HG02943 (cell line): ENCODE measurements around the gene KIF6.

Experiments used
- ATAC-seq: cut with Tn5 transposase; IDR thresholded peaks from one replicate; pipeline ENCODE4 v1.9.1; 2021; ENCODE audit warnings: mild to moderate bottlenecking, low read depth, moderate library complexity; ENCODE audit not compliant: unreplicated experiment

The KIF6 gene

DNA sequence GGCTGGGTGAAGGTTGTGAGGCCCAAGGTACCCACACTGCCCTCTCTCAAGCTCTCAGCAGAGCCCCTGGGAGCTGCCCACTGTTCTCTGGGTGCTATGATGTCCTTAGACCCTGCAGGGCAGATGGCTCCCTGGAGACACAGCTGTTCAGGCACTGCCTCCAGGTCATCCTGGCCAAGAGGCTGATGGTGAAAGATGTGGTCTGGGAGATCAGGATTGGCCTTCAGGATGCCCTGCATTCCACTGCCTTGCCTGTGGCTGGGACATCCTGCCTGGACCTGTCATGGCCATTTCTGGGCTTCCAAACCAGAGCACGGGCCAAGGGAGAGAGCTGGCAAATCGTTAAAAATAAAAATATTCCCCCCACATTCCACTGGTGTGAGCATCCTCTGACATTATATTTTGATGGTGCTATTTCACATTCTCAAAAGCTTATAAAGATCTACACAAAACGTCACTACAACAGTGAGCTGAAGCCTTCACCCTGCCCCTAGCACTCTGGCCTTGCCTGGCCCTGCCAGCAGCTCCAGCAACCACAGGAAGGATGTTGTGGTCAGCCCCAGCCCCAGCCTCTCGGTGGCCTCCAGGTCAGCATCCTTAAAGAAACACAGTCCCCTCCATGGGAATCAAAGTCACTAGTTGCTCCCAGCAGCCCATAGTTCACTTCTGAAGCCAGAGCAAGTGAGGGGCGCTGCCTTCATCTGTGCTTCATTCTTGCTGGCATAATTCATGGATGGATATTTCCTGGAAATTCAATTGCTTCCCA, 389.2 kb downstream of the KIF6 start:
- ATAC-seq, result no peak

DNA sequence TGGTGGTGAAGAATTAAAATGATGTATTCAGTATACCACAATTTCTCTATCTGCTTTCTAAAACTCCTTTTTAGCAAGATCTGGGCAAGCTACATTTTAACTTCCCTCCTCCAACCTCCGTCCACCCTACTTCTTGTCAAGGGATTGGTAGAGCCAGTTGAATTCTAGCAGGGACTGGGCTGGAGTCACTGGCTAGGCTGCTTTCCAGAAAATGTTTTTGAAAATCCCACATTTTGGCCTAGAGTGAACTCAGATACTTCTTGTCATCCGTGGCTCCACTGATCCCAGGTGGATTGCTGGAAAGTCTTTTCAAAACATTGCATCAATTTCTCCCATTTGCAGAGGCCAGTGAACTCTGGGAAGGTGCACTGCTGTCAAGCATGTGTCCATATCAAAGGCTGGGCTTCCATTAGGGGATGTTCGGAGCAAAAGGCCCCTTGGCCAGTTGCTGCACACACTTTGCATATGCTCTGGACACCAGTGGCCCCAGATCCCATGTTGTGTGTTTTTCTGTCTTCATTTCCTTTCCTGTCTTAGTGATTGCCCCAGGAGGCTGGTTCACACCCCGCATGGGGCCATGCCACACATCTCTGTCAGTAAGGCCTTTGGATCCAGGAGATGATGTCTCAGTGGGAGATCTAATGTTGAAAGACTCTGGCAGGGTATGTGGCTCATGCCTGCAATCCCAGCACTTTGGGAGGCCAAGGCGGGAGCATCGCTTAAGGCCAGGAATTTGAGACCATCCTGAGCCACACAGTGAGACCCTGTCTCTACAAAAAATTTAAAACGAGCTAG, 391.4 kb downstream of the KIF6 start:
- no peak for ATAC-seq

DNA sequence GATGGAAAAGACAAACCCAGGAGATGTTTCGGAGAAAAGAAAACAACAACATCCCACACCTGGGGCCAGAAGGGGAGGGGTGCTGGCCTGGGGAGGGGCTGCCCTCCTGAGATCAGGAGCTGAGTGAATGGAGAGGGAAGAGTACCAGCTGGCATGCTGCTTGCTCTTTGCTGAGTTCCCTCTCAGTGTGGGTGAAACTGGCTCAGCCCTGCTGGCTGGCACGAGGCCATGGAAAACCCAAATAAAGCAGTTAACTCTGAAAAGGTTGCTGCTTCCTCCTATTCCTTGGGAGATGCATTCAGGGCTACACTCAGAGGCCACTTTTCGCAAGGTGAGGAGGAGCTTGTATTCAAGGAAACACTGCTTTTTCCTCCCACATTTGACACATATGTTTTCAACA, 394.7 kb downstream of the KIF6 start:
- no peak for ATAC-seq

DNA sequence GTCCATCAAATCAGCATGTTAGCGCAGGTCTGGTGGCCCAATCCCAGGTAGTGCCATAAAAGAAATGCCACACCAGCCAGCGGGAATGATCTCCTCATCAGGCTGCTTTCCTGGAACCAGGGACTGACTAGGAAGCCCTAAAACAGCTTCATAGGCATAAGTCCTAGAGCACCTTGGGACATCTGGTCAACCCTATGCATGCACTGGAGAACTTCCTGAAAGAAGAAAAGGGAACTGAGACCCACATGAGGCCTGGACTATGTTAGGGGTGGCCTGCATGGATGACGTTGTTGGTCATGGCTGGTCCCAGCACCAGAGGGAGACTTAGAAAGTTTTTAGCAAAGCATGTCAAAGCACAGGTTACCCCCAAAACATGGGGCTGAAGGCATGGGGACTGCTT, 395.2 kb downstream of the KIF6 start:
- peak; percentile 76 for ATAC-seq

DNA sequence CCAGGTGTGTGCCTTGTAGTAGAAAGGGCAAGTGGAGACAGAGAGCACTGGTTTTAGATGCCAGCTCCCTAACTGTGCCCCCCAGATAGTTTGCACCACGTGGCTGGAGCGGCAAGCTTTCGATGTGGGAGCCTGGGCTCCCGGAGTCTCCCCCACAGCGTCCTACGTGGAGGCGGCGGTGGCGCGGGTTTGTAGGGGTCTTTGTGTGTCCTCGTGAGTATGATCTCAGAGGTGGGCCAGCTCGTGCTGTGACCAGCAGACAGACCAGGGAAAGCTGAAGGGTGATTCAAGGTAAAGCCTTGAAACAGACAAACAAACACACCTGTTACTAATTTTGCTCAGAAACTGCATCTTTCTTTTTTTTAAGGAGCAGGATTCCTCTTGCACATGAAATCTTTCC, 397.1 kb downstream of the KIF6 start:
- ATAC-seq, result no peak

DNA sequence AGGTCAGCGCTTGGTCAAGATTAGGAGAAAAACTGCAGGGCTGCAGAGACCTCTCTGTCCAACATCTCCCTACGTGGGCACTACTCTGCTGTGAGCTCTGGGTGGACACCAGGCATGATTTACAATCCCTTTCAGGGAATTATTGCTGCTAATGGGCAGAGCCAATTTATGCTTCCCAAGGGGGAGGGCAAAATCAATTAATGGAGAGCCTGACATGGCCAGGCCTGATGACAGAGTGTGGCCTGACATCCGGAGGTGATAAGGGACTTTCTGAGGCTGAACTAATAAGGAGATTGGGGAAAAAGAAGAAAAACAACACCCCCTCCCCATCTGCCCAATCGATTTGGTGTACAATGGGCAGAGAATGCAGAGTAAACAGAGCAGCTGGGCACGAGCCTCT, 397.7 kb downstream of the KIF6 start:
- ATAC-seq, result no peak

DNA sequence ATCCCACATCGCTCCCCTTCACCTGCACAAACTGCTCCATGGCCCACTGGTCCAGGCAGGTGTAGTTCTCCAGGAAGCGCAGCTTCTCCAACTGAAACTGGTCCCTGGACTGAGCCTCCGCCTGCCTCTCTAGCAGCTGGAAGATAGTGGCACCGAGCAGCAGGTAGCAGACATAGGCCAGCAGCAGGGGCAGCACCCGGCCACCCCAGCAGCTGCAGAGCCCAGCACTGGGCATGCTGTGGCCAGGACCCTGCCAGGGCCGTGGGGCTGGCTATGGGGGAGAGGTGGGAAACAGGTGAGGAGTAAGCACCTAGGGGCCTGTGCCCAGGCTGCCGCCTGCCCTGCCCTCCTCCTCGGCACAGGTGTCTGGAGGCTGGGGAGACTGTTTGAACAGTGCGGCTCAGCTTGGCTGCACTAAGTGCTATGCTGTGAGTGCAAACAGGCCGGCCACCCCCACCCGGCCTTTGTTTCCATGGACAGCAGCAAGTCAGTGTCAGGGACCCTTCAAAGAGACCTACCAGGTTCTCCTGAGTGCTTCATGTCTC, 402.8 kb downstream of the KIF6 start, which contains the start of gene KCNK16:
TSS of gene KCNK16 (minus strand) at position 397 of the 545 bp plus-strand sequence. CDS start at position 235, 162 bp downstream.
- no peak for ATAC-seq

DNA sequence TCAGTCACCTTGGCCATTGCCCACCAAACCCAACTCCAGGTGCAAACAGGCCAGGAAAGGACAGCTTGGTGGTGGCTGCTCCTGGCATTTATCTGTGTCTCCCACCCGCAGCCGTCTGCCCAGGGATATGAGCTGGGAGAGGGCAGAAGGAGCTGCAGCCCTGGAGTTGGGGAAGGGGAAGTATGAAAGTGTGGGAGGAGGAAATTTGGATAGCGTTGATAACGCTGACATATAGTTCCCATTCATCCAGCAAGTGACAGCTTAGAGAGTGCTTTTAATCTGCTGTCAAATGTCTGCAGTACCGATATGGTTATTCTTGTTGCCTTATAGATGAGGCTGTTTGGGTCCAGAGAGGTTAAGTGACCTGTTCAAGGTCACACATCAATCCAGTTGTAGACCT, 403.4 kb downstream of the KIF6 start:
- no peak for ATAC-seq

DNA sequence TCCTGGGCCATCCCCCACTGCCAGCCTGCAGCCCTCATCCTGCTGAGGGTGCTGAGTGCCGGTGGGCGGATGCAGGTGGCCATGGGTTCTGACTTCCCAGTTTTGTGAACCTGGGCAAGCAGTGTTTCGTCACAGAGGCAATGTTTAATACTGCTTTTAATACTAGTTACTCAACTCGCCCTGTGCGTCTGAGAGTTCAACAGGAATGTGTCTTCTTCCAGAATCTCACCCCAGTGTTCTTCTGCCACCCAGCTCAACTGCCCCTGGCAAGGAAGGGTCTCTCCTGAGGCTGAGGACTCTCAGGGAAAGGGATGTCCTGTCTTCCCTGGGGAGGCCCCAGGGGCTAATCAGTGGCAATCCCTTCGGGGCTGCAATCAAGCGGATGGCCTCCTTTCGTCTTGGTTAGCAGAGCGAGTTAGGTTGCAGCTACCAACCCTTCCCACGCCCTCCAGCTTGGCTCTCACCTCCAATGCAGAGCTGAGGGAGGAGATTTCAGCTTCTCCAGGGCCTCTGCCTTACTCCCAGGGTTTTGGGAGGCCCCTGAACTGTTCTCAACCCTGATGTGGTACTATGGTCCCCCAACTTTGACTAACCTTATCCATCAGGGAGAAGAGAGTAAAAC, 404.7 kb downstream of the KIF6 start:
- ATAC-seq, result no peak

DNA sequence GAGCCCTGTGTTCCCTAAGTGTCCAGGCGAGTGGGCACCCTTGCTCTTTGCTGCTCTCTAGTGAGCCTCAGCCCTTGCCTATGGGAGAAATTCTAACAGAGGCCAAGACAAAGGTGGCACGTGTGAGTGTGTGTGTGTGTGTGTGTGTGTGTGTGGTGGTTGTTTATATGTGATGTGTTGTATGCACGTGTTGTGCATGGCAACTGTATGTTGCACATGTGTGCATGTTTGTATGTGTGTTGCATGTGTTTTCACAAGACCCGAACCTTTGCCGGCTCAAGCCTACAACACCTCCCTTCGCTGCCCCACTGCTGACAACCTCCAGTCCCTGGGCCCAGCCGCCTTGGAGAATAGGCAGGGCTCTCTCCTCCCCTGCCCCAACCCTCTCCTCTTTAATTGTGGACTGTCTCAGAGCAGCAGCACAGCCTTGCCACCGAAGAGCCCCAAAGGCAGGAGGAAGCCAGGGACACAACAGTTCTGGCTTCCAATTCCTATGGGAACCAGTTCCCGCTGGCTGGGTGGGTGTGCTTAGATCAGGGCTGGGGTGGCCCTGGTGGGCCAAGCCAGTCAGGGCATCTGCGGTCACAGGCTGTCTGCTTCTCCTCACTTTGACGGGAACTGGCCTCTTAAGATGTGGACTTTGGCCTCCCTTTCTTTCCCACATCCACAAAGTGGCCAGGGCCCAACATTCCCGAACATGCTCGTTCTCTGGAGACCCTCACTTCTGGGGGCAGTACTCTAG, 405.4 kb downstream of the KIF6 start:
- no peak for ATAC-seq

DNA sequence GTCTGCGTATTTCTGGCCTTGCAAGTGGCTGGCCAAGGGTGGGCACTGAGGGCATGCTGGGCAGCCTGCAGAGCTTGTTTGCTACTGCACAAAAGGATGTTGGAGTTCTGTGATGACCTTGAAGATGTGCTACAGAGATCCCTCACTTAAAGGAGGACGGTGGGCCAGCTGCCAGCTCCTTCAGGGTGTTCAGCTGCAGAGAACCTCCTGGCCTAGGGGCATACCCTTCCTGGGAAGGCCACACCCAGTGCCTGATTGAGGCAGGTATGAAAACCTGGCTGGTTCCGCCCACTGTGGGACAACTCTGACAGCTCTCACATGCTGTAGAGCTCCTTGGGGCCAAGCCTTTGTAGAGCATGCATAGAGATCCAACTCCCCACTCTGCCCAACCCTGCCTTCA, 408.0 kb downstream of the KIF6 start:
- no peak for ATAC-seq

DNA sequence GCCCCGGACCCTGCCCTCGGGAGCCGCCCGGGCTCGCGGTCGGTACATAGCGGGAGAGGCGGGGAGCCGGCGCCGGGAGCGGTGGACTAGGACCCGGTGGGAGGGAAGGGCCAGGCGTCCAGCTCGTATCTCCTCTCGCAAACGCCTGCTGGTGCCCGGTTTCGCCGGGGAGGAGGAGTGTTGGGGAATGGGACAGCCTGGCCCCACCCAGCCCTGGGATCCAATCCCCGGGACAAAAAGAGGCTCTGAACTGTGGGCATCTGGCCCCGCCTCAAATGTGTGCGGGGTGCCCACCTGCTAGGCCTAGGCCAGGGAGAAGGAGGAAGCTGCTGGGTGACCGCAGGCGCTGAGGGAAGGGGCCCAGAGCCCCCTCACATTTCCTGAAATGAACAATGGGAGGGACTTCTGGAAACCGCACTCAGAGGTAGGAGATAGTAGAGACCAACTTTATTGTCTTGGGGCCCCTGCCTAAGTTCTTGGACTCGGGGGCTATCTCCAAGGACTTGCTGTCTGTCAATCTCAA, 410.9 kb downstream of the KIF6 start, which contains the start of gene KCNK17:
TSS of gene KCNK17 (minus strand) at position 147 of the 523 bp plus-strand sequence. CDS start at position 48, 99 bp downstream.
- ATAC-seq, result no peak

DNA sequence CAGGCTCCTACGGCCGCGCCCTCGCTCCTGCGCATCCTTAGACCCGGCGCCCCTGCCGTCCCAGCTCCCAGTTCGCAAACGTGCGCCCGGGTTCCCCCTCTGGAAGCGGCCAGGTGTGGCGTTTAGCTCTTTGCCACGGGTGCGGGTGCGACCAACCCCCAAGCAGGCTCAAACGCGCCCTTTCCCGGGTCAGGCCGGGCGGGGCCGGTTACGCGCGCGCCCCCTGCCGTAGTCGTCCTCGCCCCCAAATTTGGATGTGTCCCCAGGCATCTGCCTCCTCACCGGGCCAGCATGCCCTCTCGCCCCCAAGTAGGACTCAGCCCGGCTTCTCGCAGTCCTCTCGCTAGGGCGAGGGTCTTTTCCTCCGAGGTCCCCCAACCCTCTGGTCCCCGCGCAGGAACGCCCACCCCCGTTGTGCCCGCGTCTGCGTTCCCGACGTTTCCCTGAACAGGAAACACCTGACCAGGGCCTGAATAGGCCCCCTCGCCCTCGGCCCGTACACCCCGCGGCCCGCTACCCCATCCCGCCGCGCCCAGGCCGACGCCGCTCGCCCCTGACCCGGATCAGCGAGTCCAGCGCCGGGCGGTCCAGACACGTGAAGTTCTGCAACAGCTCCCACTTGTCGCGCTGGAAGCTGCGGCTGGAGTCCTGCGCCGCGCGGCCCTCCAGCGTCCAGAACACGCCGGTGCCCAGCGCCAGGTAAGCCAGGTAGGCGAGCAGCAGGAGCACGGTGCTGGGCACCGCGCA, 411.5 kb downstream of the KIF6 start:
- no peak for ATAC-seq

DNA sequence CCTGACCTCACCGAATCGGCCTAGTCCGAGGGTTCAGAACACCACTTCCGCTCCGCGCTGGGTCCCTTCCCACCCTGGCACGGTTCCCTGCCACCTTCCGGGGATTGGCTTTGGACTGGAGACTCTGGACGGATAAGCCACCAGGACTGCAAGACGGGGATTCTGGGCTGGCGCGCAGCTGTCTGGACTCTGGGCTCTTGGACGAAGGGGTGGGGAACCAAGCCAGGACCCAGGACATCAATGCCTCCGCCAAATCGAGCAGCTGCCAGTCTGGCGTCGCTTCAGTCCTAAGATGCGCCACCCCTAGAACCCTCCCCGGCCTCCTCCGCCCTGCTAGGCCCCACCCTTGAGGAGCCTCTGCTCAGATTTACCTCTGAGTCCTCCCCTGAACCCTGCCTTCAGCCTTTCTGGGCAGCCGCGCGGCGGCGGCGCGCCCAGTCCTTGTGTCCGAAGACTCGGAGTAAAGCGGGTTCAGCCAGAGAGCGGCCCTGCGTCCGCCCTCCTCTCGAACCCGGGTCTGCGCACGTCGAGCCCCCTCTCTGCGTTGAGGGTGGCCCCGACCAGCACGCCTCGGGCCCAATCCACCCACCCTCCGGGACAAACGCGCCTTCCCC, 412.2 kb downstream of the KIF6 start:
- no peak for ATAC-seq

DNA sequence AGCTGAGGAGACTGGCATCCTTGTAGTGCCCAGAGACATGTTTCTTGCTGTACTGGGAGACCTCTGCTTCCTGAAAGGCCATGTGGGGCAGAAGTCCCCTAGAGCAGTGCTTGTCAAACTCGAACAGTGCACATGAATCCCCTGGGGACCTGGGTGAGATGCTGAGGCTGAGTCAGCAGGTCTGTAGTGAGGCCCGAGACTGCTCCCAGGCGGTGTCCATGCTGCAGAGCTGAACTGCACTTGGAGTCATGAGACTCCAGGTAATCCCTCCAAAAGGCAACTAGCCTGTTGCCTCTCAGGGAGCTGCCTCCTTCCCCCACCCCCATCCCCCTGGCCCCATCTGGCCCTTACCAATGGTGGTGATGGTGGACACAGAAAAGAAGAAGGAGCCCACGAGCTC, 414.7 kb downstream of the KIF6 start:
- ATAC-seq, result no peak

DNA sequence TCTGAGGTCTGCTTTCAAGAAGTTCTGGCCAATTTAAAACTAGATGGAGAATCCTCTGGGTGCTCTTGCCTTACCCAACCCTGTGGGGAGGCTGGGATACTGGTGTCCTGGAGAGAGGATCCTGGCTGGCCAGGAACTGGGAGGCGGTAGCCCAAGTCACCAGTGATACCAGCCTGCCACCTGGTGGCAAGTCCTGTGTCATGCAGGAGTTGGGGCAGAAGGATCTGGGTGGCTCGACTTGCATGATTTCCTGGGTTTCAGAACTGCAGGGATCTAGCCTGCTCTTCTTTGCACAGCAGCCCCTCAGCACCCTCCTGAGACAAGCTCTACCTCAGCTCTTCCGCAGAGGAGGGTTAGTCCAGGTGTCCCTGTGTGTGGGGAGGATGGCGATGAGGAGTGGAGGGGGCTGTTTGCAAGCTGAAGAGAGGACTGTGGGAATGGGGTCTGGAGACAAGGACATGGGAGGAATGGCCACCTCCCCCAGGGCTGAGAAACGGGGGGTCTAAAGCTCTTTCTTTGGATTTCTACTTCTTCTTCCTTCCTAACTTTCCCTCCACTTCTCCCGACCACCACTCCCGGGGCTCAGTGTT, 415.2 kb downstream of the KIF6 start:
- no peak for ATAC-seq

DNA sequence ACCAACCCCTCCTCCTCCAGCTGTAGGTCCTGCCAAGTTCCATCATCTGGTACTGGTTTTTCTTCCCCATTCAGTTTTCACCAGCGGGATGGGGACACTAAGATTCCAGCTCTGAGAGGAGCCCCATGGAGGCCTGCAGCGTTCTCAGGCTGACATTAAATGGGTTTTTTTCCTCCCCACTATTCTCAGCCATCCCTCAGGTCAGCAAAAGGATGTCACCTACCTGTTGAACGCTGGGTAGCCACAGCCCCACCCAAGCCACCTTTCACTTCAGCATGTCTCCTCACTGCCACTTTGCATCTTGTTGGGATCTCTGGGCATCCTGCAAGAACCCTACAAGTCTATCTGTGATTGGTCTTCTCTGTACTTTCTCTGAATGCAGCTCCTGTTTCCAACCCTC, 417.7 kb downstream of the KIF6 start:
- no peak for ATAC-seq

DNA sequence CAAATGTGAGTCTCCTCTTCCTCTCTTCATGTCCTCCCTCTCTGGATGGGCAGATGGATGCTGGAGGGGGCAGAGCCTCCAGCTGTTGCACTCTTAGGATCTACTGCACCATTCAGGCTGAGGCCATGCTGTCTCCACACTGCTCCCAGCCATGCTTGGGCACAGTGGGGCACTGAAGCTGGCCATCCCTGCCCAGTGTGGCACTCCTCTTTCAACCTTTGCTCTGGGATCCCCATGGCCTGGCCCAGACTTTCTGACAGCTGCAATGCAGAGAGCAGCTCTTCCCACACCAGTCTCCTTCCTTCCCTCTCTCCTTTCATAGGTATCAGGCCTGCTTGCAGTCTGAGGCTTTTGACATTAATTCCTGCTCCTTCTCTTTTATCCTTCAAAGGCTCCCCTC, 420.3 kb downstream of the KIF6 start:
- no peak for ATAC-seq
